A549 treated with GW870086 at 1 μM for 4 hours (cell line): ENCODE measurements around the gene LRRC37A. TPM values are rescaled to one million over a fixed set of nuclear protein-coding genes. Genes with fewer than 3 reads are reported as not detected.

Experiments
- total RNA-seq: library from RNA; stranded (reverse); fragments of 200-300 nt; extraction: Qiagen RNA extraction; gene quantifications from 5 replicates; pipeline ENCODE4 v1.2.3, GENCODE V29; 2022; ENCODE audit warnings: low read depth

The LRRC37A gene
- 0.79 to 0.99 TPM (median 0.83 TPM) in 5 replicates for total RNA-seq

GRCh38 chr17:46294831-46295230 is at the start of gene LRRC37A:
Gene LRRC37A (plus strand): TSS chr17:46295131. CDS start chr17:46295134, 3 bp downstream.

DNA sequence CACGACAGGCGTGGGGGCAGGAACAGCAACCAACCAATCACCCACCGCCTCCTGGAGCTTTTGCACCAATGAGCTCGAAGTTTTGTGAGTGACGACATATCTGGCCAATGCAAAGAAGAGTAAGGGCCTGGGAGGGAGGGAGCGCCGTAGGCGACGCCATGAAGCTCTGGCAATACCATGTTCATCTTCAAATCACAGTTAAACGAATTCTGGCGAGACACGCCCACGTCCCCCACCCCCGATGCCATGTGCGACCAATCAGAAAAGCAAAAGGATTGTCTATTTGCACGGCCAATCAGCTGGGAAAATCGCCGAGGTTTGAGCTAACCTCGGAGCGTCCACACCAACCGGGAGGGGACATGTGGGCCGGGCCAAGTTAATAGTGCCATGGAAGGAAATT is 66.8 kb downstream of the LRRC37A start, which contains the start of gene ARL17B:
TSS of gene ARL17B (minus strand) at position 12 of the 400 bp plus-strand sequence. CDS start 3,369 bp downstream, outside the sequence.

Other genes starting within 250 kb of the LRRC37A start
- gene KANSL1, start 101.7 kb upstream of the LRRC37A start, total RNA-seq = 20.7 to 27.7 TPM (median 25.0 TPM) in 5 replicates
- gene ARL17B, start 66.6 kb downstream of the LRRC37A start, total RNA-seq = 4.5 to 8.3 TPM (median 6.5 TPM) in 5 replicates
- 2.3 to 3.8 TPM (median 3.4 TPM) in 5 replicates for gene LRRC37A2, start 217.3 kb downstream of the LRRC37A start, total RNA-seq